GM21576 (cell line): ENCODE measurements around the gene OR1L4.

Experiments
- ATAC-seq: cut with Tn5 transposase; IDR thresholded peaks from one replicate; pipeline ENCODE4 v1.9.1; 2021; ENCODE audit warnings: mild to moderate bottlenecking, moderate library complexity; ENCODE audit not compliant: unreplicated experiment

The OR1L4 gene, protein sequence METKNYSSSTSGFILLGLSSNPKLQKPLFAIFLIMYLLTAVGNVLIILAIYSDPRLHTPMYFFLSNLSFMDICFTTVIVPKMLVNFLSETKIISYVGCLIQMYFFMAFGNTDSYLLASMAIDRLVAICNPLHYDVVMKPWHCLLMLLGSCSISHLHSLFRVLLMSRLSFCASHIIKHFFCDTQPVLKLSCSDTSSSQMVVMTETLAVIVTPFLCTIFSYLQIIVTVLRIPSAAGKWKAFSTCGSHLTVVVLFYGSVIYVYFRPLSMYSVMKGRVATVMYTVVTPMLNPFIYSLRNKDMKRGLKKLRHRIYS

DNA sequence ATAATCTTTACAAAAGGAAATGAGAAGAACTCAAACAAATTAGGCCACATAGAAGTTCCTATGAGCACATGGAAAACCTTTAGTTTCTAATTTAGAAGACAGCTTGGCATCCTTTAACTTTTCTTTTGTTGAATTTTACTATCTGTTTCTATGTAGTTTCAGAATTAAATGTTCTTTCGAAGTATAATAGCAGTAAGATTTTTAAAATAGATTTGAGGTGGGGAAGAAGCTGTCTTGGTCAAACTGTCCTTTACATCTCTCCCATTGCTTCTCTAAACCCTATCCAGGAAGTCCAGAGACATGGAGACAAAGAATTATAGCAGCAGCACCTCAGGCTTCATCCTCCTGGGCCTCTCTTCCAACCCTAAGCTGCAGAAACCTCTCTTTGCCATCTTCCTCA is at the start of gene OR1L4:
Gene OR1L4 (plus strand): TSS at position 301 of the 400 bp plus-strand sequence. CDS start 0 bp downstream, at position 301.
- ATAC-seq: no peak

DNA sequence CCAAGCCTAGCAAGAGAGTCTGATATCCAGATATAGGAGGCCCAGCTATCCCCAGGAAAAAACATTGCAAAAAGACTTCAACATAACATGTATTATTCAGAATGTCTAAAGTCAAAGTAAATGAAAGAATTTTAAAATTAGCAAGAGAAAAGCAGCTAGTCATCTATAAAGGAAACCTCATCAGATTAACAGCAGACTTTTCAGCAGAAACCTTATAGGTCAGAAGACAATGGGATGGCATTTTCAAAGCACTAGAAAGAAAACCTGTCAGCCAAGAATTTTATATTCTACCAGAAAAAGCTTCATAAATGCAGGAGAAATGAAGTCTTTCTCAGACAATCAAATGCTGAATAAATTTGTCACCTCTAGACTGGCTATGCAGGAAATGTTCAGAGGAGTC is 38.9 kb upstream of the OR1L4 start:
- ATAC-seq: no peak

DNA sequence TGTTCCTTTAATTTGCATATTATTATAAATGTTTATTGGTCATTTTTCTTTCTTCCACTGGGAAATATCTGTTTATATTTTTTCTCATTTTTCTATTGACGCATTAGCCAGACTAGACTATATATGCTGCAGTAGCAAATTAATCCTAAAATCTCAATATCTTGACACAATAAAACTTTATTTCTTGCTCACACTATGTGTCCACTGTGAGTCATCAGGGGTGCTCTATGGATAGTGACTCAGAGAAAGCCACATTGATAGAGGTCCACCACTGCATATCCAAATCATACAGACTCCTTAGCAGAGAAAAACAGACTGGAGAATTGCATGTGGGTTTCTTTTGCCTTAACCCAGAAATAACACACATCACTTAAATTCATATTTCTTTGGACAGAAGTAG is 28.1 kb upstream of the OR1L4 start:
- ATAC-seq: no peak

DNA sequence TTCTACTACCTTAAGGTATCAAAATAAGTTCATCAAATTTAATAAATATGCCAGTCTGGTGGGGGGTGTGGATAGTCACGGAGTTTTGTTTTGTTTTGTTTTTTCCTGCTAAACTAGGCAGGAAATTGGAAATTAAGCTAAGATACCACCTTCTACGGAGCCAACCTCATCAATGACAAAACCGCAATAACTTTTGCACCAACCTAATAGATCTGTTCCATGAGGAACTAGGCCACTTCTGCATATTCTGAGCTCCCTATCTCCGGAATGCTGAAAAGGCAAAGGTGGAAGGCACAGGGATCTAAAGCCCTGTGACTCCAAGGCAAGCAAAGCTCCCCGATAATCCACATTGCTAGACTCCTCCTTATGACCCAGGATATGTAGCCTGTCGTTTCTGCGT is 5.8 kb upstream of the OR1L4 start:
- no peak for ATAC-seq

DNA sequence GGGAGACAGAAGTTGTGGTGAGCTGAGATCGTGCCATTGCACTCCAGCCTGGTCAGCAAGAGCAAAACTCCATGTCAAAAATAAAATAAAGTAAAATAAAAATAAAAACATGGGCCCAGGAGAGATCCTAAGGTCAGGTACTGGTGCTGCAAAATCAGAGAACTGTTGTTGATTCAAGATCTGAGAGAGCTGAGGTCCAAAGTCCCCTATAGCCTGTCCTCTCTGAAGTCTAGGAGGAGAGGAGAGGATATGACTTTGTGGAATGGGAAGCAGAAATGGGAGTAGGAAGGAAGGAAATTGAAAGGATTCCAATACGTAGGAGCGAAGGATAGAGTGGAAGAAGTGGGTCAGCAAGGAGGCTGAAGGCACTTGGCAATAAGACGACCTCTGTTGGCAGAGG is 4.6 kb upstream of the OR1L4 start:
- ATAC-seq: no peak

DNA sequence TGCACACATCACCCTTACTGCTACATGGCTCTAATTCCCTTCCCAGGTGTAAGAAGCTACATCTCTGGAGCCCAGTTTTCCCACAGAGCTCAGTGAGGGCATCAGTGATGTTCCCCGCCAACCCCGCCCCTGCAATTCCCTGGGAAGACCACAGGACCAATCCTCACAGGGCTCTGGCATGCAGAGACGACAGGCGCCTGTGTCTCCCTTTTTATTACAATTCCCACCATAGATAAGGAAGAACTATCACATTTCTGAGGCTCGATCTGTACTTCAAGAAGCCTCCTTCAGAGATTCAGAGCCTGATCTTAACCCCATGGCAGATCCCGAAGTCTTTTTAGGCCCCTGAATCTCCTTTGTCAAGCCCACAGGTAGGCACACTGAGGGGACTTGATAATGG is 18.2 kb downstream of the OR1L4 start, which contains the start of gene OR1L6:
Gene OR1L6 (plus strand): TSS at position 301 of the 400 bp plus-strand sequence. CDS start 7,545 bp downstream, outside the sequence.
- ATAC-seq: no peak

DNA sequence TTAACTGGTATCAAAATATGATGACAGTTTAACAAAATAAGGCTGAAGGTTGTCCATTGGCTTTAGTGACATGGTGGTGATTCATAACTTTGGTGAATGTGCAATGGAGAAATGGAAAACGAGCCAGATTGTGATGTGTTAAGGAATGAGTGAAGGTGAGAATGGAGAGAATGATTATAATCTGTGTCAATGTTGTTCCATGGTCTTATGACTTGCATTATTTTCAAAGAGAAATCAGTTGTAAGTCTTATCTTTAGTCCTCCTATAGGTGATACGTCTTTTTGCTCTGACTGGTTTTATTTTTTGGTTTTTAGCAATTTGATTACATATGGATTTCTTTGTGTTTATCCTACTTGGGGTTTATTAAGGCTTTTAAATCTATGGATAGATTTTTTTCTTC is 31.0 kb downstream of the OR1L4 start:
- no peak for ATAC-seq

DNA sequence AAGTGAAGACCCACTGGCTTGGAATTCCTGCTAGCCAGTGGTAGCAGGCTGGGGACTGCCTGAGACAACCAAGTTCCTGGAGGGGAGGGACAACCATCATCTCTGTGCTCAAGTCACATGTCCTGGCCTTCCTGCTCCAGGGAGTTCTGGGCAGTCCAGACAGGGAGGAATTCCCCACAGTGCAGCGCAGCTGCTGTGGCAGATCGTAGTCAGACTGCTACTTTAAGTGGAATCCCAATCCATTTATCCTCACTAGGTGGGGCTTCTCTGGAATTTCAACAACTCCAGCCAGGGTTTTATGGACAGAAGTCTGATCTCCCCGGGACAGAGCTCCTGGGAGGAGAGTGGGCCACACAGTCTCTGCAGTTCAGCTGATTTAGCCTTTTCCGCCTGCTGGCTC is 44.0 kb downstream of the OR1L4 start:
- ATAC-seq: no peak
